OCI-LY7 (cell line): ENCODE results near the gene DUSP9.

ENCODE experiments used
- CTCF ChIP-seq: fragments of 200-600 bp; sonication (generic); conservative IDR thresholded peaks from 2 replicates; pipeline ENCODE4 v1.5.1; 2014; ENCODE audit warnings: mild to moderate bottlenecking, antibody characterized with exemption, low read length, moderate library complexity, mixed read lengths
- EZH2phosphoT487 ChIP-seq: fragments of 200-600 bp; sonication (generic); IDR thresholded peaks from 2 replicates; pipeline ENCODE4 v1.6.1; 2018; ENCODE audit warnings: low read depth, borderline replicate concordance, mild to moderate bottlenecking, mixed run types, antibody characterized with exemption, low read length, moderate library complexity, mixed read lengths

GRCh38 chrX:153643431-153644351 lies 3.3 kb upstream of the DUSP9 start:
- TF ChIP-seq EZH2phosphoT487 (no peak), CTCF (peak; percentile 23; the same call in 1 of the 2 replicates)
